HL-60/S4 treated with retinoic acid at 250 ng/mL for 4 days and 3 days (cell line): Measurements from ENCODE around the gene MPST.

Experiments
- in situ Hi-C: fragments of 300-500 bp; cut with MboI; formaldehyde crosslinking; loops from 2 replicates; pipeline ENCODE4 v1.7.0; 2022; ENCODE audit warnings: low sequenced_read_pairs

Gene MPST

DNA sequence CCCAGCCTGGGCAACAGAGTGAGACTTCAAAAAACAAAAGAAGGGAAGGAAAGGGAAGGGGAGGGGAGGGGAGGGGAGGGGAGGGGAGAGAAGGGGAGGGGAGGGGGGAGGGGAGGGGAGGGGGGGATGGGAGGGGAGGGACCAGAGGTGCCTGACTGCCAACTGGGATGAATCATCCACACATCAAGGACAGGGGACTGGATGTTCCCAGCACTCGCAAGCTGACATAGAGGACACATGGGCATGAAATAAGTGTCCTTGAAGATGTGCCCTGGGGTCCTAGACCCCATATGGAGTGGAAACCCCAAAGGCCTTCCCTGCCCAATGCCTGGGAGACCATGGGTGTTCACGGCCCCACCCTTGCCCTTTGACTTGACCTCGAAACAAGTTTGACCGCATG lies 20.1 kb upstream of the MPST start:
- in situ Hi-C loops = loop anchor here (25.0 kb wide), 1 partner anchor 462 kb away; the partner anchor contains the start of gene EIF3D

DNA sequence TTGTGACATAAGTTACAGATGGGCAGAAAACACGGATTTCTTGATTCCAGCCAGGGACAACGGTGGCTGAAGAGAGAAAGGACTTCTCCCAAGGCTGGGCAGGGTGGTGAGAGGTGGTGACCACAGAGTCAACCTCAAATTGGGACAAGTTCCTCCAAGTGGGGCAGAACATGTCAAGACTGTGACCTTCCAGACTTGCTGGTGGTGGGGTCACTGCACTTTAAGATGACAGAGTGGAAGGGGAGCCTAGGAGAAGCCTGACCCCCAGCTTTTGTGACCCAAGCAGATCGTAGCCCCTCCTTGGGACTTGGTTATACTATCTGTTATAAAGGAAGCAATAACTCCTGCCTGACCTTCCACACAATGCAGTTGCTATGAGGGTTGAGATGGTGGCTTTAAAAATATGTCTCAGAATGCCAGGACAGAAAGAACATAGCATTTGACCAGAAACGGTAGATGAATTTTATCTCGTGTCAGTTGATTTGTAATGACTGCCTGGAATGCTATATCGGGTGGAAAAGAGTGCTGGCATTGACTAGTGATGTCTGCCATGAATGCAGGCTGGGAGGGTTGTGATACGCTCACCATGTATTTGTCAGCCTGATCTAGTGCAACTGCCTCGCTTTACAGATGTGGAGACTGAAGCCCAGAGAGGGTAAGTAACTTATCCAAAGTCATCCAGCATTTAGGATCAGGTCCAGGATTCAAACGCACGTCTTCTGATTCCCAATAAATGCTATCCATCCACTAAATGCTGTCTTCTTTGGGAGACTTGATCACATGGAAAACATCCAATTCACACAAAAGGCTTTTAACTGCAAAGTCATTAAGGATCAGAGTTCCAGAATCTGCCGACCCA lies 18.6 kb upstream of the MPST start:
- in situ Hi-C loops = no loop called here

DNA sequence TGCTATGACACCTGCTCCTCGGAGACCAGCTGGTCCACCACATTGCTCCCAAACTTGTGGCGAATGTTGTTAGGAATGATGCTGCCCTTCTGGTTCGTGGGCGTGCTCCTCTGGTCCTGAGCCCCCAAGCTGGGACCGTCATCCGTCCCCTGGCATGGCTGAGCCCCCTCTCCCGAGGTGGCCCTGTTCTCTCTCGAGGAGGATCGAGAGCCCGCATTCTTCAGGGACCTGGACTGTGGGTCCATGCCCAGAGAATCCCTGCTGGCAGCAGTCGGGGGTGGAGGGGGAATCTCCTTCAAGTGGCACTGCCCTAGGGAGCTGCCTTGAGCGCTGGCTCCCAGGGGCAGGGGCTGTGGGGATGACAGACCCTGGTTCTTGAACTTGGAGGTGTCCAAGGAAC lies 17.7 kb upstream of the MPST start:
- in situ Hi-C loops = no loop called here

DNA sequence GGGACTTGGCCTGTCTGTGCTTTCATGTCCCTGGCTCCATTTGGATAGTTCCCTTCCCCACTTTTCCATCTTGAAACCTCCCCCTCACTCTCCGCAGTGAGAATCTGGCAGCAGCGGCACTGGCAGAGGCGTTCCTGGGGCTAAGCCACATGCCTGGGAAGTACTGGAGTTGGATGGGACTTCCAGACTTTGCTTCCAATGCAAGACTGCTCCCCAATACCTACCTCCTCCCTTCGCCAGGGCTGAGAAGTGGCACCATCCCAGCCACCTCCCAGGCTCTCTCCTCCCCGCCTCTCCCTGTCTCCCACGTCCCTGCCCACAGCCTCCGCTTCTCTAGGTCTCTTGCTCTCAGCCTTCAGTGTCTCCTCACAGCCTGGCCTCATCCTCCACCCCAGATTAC lies 16.9 kb upstream of the MPST start:
- in situ Hi-C loops = no loop called here

DNA sequence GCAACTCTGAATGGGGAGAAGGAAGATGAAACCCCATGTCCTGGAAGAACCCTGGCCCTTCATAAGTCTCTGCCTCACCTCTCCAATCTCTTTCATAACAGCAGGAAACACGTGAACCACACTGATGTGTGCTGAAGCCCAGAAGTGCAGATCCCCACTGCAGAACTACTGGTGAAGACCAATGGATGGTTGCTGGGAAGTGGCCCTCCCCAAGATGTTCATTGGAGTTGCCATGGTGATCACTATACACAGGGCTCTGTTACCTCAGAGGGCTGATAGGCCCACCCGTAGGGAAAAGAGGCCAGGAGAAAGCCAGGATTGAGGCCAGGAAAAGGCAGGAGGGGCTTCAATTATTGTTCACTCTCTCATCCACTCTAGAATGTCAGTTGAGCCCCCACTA lies 11.9 kb upstream of the MPST start:
- in situ Hi-C loops = no loop called here

DNA sequence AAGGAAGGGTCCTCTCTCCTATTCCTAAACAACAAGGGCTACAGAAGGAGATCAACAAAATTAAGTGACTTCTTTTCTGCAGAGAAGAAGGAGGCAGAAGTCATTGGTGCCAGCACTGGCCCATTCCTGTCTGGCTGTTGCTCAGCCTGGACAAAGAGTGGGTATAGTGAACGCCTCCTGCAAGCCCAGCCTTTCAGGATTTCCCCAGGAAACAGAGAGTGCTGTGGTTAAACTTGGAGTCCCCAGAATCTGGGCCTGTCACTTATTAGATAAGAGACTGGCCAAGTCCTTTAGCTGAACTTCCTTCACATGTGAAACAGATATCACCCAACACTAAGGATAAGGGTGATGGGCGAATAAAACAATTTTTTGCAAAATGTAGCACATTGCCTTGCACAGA lies 11.2 kb upstream of the MPST start:
- in situ Hi-C loops = no loop called here

DNA sequence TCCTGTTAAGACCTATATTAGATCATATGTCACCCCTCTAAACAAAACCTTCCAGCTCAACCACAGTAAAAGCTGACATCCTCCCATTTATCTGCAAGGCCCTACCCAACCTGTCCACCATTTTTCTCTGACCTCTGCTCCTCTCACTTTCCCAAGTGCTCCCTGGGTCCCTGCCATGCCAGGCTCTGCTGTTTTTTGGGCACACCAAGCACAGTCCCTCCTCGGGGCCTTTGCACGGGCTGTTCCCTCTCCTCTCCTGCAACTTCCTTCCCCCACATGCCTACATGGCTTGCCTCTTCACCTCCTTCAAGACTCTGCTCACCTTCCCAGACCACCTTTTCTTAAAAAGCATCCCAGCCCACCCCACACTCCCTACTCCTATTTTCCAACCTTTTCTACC lies 10.1 kb upstream of the MPST start:
- in situ Hi-C loops = no loop called here

DNA sequence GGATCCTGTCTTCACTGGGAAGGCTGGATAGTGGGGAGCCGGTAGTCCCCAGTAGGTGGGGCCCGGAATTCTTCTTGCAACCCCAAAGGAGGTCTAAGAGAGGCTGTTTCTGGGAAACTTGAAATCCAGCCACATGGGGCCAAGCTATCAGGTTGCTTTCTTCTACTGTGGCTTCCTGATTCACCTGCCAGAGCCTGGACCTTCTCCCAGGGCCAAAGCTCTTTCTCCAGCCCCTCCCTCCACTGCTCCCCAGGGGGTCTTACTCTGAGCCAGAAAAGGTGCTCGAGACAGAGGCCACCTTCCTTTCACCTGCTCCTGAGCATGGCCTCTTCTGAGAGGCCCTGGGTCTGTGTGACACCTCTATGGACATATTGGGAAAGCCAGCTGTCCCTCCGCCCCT lies 9.4 kb upstream of the MPST start:
- in situ Hi-C loops = no loop called here

DNA sequence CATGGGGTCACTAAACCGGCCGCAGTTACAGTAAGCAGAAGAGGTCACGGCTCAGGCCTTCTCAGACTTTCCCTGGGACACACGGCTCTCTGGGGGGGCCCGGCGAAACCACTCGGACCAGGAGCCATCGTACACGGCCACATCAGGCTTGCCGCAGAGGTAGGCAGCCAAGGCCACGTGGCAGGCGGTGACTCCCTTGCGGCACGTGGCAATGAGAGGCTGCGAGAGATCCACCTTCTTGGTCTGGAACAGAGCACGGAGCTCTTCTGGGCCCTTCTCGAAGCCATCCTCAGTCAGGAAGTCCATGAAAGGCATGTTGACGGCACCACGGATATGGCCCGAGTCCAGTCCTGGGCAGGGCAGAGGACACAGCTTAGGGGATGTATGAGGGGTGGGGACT lies 8.6 kb upstream of the MPST start:
- in situ Hi-C loops = no loop called here

DNA sequence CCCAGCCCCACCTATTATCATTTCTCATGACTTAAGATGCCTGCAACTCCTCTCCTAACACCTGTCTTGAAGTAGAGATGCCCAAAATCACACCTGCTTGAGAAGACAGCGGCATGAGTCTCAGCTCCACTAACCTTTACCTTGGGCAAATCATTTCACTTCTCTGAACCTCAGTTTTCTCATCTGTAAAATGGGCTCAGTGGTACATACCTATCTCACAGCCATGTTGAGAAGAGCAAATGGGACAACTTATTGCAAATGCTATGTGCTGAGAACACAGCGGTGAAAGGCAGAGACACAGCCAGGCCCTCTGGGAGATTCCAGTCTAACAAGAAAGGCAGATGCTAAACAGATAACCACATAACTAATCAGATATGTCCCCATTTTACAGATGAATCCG lies 8.1 kb upstream of the MPST start:
- in situ Hi-C loops = no loop called here

DNA sequence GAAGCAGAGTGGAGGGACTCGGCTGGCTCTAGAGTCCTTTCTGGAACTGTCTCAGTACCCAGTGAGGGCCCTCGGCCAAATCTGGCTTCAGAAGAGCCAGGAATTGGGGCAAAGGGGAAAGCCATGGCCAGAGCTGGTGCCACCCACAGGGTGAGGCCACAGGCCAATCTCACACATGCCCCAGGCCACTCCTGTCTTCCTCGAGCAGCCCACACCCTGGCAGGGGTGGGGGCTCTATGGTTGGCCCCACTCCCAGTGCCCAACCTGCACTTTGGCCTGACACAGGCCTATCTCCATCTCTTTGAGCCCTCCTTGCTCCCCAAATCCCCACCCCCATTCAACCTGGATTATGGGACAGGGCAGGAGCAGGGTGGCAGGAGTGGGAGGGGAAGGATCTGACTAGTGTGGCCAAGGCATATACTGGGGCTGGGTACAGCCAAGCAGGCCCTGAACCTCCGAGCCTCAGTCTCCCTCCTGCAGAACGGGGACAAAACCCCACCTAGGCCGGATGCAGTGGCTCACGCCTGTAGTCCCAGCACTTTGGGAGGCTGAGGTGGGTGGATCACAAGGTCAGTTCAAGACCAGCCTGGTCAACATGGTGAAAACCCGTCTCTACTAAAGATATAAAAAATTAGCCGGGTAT lies 7.2 kb upstream of the MPST start:
- in situ Hi-C loops = no loop called here

DNA sequence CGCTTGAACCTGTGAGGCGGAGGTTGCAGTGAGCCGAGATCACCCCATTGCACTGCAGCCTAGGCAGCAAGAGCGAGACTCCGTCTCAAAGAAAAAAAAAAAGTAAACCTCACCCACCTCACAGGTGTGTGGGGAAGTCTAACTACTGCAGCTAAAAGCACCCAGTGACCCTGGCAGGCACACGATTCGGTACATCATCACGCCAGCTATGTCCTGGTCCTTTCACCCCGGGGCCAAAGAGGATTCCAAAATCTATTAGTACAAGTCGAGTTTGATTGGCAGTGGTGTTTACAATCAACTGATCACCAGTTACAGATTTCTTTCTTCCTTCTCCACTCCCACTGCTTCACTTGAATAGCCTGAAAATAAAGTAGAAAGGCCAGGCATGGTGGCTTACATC lies 6.6 kb upstream of the MPST start:
- in situ Hi-C loops = no loop called here

DNA sequence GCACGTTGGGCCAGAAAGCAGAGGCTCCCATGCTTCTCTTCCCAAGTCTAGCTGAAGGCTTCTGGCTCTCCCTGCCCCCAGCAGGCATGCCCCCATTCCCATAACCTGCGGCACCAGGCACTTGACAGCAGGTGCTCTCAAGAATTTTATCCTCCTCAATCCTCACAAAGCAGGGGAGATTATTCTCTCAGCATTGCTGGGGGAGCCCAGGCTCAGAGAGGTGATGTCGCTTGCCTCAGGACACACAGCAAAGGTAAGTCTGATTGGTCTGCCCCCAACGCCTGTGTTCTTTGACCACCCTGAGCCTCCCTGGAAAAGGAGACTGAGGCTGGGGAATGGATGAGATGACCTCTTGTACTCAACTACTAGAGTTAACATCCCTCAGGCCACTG lies 5.1 kb upstream of the MPST start:
- in situ Hi-C loops = no loop called here

DNA sequence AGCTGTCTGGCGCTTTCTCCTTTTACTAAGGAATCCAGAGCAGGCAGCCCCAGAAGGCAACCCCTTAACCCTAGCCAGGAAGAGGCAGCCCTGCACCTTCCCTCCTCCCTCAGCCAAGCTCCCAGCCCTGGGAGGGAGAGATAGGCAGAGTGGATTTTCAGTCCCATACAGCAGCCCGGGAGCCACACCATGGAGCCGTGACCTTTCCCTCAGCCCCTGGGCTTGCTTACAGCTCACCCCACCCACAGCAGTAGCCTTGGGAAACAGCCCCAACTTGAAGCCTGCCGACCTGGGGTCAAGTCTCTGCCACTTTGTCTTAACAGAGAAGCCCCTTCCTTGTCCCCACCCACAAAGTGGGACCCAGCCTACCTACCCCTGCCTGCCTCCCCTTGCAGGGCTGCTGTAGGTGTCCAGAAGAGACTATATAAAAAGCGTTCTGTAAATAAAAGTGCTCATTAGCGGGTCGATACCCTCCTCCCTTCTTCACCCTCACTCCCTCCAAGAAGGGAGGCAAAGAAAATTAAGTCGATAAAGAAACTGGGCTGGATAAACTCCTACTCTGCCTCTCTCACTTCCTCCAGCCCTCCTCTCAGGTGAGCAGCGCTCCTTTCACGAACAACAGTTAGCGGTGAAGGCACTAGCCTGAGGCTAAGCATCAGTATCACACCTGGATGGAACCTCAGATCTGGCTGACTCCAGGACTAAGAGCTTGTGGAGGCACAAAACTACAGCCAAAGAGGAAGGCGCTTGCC lies 4.5 kb upstream of the MPST start:
- in situ Hi-C loops = no loop called here

DNA sequence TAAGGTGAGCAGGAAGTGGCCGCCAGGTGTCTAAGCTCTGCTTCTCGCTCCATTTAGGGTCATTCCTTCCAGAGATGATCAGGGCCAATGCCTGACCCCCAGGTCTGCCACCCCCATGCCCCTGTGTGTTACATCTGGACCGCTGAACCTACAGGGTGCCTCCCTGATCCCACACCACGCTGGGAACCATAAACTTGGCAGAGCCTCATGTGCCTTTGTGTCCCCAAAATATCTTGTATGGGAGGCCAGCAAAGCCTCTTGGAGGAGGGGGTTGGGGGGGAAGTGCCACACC lies 4.0 kb upstream of the MPST start:
- in situ Hi-C loops = no loop called here

DNA sequence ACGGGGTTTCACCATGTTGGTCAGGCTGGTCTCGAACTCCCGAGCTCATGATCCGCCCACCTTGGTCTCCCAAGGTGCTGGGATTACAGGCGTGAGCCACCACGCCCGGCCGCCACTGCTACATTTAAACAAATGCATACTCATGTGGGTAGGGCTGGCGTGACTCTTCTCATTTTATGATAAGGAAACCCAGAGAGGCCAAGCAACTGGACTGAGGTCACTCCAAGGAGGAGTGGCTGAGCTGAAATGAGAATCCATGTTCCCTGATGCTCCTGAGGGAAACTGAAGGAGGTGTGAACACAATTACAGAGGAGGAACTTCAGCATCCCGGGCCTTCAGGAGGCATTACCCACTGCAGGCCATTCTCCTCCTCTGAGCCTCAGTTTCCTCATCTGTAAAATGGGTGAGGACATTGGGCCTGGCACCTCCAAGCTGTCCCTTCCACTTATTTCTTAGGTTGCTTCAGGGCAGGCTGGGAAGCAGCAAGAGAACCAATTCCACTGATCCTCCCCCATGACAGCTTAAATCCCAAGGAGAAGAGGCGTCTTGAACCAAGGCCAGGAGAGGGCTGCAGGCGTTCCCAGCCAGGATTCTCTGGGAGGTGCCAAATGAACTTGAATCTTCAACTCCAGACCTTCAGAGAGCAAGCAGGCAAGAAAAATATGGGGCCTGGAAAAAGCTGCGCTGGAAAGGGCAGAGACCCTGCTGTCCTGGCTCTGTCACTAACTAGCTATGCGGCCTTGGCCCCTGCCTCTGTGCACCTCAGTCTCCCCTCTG lies 3.2 kb upstream of the MPST start:
- in situ Hi-C loops = no loop called here

DNA sequence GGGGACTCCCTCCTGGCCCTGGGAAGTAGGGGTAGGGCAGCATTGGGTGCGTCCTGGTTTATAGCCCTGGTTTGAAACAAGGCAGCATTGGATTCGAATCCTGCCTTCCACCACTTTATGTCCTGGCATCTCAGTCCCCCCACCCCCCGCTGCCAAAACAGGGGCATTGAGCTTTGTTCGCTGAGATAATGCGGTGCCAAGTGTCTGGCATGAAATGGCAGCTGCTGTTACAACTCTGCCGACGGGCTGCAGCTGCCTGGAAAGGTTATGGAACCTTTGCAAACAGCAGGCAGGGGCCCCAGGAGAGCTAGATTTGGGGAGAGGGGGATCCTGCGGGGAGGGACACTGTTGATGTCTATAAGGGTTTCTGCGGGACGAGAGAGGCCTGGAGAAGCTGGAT lies 2.2 kb upstream of the MPST start:
- in situ Hi-C loops = no loop called here

DNA sequence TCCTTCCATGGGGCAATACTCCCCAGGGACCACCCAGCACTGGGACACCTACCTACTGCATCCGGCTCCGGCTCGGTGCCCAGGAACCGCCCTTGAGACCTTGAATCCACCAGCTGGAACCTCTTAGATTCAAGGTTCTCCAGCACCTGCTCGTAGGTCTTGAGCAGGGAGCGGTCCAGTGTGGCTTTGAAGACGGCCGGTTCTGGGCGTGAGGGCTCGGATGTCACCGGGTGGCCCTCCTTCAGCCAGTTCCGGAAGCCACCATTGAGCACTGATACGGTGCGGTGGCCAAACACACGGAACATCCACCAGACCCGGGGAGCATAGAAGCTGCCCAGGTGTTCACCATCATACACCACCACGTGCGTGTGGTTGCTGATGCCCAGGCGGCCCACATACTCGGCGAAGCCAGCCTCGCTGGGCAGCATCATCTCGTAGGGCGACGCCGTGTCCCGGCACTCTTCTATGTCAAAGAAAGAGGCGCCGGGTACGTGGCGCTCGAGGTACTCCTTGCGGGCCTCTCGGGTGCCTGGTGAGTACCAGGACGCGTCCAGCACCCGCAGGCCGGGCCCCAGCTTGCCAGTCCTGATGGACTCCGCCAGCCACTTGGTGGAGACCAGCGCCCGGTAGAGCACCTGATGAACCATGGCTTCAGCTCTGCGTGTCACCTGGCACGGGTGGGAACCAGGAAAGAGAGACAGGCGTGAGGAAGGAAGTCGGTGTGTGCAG lies 1.3 kb upstream of the MPST start:
- in situ Hi-C loops = no loop called here

DNA sequence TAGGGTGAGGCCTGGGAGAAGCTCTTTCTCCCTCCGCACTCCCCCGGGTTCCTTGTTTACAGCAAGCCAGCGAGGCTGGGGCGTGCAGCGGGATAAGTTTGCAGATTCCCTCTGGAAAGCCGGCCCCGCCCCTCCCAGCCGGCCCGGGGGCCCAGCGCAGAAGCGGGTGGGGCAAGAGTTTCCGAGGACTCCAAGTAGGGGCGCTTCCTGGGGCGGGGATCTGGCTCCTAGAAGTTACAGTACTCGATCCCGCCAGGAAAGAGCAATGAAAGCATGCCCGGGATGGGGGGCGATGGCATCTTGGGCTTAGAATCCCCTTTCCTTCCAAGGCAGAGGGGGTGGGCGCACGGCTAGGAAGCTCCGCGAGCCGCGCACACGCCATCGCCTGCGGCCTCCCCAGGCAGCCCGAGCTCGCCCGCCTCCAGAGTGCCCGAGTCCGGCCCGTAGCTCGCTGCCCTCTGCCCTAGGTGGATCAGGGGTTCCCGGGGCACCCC lies 680 bp upstream of the MPST start:
- in situ Hi-C loops = no loop called here

DNA sequence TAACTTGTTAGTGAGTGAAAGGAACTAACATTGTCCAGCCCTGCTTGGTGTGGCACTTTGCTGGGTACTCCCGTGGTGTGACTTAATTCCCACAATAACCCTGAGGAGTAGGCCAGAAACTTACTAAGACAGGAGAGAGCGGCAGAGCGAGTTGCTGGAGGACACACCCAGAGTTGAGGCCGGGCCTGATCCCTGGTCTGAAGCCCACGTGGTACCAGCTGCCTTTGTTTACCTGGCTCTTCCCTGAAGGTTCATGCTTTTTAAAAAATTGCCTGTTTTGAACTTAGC lies 594 bp downstream of the MPST start:
- in situ Hi-C loops = no loop called here

DNA sequence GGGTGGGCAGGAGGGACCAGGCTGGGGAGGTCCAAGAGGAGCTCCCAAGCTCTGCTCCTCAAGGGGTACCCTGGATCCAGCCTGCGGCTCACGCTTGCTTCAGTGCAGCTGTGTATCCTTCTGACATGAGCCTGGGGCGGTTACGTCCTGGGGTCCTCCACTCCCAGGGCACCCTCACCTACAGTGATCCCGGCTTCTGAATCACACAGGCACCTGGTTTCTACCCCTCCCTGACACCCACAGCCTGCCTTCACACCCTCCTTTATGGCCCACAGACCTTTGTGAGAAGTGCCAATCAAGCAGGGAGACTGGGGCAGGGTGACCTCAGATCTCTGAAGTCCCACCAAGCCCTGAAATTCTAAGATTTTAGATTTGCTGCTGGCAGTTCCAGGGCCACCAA lies 1.5 kb downstream of the MPST start:
- in situ Hi-C loops = no loop called here
